DMS153 treated with DMSO at 0.1 percent for 48 hours (cell line): ENCODE results near the gene ARHGEF17.

ENCODE experiments used
- DNase-seq: peaks from one replicate; lab custom pipeline; 2025; ENCODE audit not compliant: unreplicated experiment; lab: John Stamatoyannopoulos, UW

The ARHGEF17 gene

DNA sequence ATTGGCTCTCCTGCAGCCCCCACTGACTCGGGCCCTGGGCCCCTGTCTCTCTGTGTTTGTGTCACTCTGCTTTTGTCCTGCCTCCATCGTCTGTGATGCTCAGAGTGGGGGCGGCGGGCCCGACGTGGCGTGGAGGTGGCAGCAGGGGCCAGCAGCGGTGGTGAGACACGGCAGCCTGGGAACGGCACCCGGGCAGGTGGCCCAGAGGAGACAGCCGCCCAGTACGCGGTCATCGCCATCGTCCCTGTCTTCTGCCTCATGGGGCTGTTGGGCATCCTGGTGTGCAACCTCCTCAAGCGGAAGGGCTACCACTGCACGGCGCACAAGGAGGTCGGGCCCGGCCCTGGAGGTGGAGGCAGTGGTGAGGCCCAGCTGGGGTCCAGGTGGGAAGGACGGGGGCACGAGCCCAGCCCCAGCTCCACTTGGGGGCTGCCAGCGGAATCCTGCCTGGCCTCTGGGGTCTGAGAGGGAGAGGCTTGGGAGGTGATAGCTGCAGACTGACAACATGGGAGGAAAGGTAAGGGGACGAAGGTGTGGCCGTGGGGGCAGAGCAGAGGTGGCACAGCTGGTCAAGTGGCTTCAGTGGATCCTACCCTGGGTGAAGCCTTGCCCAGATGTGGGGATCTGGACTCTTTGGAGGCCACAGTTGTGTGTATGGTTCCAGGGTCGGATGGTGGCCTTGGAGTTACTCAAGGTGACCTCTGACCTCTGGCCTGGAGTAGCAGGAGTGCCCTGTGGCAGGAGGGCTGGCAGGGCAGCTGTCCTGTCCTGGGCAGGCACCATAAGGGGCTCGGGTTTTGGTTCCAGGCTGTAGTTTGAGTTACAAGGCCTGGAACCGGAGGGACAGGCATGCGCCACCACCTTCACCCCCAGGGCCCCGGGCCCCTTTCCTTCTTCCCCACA lies 84.3 kb downstream of the ARHGEF17 start:
- DNase-seq: no peak

DNA sequence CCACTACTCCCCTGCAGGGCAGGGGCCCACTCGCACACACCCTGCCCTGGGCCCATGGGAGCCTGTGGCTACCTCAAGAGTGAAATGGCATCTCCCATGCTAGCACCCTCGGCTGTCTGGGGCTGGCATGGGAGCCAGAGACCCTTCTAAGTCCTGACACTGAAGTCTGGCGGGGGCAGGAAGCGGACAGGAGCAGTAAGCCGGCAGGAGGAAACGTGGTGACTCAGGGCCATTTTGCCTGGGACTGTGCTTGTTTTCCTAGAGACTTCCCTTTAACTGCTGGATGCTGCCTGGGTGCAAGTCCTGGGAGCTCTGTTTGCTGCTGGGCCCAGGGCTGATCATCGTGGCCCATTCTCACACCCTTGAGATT lies 84.9 kb downstream of the ARHGEF17 start:
- DNase-seq: no peak

DNA sequence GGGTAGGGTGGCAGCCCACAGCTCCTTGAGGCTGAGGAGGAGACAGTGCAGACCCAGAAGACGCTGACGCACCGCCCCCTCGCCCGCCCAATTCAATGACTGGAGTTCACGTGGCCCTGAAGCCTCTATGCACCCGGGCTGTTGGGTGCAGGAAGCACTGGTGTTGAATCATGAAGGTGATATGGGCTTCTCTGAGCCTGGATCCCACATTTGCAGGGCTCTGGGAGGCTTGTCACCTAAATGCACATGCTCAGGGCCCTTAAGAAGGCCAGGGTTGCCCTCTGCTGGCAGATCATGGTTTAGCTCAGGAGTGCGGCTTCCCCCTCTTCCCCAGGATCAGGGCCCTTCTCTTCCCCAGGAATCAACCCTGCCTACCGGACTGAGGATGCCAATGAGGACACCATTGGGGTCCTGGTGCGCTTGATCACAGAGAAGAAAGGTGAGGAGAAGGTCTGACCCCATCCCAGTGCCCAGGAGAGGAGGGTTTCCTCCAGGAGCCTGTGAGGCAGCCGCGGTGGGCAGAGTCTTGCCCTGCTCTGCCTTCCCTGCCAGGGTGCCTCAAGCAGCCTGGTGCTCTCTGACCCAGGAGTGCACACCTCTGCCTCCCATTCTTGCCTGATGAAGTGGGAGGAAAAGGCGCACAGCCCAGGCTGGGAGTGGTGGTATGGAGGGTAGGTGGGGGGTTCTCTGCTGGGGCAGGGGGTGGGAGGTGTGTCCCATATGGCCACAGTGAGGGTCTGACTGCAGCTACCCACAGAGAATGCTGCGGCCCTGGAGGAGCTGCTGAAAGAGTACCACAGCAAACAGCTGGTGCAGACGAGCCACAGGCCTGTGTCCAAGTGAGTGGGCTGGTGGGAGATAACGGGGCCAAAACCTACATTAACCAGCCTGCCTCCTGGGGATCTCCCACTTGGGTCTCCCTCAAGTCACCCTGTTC lies 85.7 kb downstream of the ARHGEF17 start:
- DNase-seq: peak; percentile 23

DNA sequence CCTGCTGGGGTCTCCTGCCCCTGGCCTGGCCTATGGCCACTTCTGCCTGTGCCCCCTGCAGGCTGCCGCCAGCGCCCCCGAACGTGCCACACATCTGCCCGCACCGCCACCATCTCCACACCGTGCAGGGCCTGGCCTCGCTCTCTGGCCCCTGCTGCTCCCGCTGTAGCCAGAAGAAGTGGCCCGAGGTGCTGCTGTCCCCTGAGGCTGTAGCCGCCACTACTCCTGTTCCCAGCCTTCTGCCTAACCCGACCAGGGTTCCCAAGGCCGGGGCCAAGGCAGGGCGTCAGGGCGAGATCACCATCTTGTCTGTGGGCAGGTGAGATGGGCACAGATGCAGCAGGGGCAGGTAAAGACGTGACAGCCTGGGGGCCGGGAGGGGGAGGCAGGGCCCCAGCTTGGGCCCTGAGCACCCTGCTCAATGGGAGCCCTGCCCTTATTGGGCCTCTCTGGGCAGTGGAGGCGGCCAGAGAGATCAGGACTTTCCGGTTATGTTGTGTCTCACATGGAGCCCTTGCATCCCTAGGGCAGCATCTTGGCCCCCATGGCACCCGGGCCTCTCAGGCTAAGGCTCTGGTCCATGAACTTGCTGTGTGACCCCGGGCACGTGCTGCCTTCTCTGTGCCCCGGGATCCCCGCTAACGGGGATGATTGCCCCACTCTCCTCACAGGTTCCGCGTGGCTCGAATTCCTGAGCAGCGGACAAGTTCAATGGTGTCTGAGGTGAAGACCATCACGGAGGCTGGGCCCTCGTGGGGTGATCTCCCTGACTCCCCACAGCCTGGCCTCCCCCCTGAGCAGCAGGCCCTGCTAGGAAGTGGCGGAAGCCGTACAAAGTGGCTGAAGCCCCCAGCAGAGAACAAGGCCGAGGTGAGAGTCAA lies 86.6 kb downstream of the ARHGEF17 start:
- DNase-seq: no peak

DNA sequence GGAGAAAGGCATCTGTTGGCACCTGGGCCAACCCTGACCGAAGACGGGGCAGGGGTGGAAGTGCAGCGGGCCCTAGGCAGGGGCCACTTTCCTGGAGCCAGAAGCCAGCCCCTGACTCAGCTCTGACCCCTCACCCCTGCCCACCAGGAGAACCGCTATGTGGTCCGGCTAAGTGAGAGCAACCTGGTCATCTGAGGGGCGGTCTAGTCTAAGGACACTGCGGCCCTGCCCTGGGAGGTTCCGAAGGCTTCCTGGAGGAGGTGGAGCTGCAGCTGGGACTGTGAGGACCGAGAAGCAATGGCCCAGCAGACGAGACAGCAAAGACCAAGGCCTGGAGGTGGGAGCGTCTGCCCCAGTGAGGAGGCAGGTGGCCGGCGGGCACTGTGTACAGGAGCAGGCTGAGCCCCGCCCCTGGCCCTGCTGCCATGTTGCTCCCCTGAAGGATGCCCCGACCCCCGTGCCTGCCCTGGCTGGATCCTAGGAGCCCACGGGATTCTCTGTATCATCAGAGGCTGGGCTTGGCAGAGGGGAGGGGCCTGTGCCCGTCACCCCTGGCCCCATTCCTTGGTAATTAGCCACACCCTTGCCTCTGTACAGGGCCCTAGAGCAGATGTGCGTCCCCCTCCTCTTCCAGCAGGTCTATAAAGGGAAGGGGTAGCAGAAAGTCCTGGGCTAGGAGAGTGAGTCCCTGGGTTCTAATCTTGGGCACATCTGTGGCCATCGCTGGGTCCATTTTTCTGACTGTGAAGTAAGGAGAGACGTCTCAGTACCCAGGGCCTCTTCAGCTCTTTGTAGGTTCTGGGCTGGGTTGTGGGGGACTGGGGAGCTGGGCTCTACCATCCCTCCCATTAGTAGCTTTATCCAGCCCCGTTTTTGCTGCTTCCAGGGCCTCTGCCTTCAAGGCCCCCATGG lies 87.5 kb downstream of the ARHGEF17 start:
- DNase-seq: no peak

DNA sequence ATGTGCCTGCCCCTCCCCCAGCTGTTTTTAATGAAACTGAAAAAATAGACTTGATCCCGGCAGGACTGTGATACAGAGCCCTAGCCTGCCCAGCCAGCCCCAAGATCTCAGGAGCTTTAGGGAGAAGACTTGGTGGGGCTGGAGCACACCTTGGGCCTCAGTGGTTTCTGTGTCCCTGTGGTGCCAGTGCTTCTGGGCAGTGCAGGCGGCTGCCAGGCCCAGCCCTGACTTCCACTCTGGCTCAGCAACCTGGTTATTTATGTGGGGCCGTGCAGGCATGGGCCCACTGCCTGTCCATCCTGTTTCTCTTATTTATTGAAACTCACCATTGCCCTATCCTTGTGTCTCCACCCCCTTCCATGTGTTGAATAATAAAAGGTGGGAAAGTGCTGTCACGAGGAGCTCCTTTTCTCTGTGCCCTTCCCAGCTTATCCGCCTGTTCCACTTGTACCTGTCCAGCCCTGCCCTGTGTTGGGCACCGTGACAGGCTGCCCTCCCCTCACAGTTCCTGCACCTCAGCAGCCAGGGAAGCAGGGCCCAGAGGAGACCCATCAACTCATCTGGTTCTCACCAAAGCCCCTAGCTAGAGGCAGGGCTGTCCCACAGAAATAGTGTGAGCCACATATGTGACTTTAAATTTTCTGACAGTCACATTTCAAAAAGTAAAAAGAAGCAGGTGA lies 88.3 kb downstream of the ARHGEF17 start:
- no peak for DNase-seq

DNA sequence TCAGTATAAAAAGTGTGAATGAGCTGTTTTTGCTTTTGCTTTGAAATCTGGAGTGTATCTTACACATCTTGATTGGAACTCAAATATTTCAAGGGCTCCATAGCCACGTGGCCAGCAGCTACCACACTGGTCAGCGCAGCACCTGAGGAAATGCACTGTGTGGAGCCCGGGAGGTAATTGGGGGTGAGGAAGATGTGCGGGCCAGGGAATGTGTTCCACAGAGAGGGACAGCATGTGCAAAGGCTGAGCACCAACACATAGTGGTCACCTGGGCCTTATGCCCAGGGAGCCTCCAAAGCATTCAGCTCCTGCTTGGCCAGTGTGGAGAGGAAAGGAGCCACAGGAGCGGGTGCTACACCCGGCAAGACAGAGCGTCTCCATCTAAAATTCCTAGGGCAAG lies 88.9 kb downstream of the ARHGEF17 start:
- DNase-seq: no peak

DNA sequence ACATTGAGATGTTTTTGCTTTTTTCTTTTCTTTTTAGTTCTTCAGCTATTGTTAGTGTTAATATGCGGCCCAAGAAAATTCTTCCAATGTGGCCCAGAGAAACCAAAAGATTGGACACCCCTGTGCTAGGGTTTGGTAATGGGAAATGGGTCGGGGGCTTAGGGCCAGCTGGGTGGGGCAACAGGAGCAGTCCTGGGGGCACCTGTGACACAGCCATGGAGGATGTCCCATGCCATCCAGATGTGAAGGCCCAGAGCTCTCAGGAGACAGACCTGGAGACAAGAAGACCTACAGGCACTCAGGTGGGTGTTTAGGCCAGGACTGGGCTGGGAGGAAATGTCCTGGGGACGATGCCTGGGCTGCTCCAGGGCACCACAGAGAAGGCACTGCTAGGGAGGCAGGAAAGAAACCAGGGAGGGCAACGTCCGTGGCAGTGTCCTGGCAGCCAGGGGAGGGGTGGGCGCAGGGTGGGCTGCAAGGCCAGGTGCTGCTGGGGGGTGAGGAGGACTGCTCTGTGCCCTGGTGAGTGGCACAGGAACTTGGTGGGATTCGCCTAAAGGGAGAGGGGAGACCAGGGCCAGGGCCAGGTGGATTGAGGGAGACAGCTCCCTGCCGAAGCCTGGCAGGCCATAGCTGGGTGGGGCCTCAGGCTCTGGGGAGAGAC lies 89.5 kb downstream of the ARHGEF17 start:
- no peak for DNase-seq

DNA sequence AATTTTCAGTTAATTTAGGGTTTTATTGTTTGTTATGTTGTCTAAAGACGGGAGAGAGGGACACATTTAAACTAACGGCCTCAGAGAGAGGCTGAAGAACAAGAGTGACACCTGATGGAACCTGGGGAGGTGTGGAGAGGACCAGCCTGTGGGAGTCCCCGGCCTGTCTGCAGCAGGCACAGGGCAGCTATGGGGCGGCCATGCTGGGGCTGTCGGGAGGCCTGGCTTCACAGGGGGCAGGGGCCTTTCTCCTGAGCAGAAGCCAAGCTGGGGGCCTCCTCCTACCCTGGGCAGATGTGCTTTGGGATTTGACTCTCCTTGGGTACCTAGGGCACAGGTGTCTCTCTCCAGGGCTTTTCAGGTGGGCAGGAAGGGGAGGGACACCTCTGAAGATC lies 90.1 kb downstream of the ARHGEF17 start:
- no peak for DNase-seq

DNA sequence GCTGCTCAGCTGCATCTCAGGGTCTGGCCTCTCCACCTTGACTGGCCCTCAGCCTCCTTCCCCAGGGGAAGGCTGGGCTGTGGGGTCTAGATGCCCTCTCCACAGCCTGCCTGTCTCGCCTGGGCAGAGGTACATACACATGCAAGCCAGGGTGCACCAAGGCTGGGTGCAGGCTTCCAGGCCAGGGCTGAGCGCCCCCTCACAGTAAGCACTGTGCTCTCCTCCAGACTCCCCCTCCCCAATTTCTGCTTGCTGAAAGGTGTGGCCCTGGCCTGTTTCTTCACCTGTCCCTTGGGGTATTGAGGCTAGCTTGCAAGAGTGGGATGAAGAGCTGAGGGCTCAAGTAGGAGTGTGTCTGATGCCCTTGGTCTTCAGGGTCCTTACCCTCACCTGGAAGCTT lies 90.6 kb downstream of the ARHGEF17 start:
- no peak for DNase-seq

DNA sequence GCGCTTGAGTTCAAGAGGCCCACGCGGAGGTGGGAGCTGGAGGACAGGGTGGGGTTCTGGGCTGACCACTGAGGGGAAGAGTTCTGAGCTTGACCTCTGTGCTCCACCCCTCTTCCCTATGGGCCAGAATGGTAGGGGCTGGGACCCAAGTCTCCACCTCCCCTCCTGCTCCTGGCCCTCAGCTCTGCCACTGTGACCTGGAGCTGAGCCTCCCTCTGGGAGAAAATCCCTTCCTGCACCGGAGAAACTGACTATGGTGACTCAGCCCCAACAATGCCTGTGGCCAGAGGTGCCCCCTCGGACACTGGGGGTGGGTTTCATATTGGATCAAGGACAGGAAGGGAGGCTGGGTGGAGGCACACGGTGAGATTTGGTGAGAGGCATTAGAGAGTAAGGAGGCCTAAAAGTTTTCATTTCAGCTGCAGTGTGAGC lies 91.1 kb downstream of the ARHGEF17 start:
- DNase-seq: no peak

DNA sequence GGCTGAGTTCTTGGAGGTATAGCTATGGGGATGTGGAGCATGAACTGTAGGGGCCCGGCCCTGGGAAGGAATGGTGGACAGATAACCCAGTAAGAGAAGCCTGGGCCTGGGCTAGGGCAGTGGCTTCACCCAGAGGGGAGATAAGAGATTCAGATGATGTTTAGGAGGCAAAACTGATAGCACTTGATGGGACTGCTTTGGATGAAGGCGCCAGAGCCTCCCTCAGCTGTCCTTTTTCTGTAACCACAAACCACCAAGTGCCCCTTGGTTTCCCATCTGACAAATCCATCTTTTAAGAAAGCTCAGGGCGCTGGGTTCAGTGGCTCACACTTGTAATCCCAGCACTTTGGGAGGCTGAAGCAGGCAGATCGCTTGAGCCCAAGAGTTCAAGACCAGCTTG lies 91.6 kb downstream of the ARHGEF17 start:
- no peak for DNase-seq

DNA sequence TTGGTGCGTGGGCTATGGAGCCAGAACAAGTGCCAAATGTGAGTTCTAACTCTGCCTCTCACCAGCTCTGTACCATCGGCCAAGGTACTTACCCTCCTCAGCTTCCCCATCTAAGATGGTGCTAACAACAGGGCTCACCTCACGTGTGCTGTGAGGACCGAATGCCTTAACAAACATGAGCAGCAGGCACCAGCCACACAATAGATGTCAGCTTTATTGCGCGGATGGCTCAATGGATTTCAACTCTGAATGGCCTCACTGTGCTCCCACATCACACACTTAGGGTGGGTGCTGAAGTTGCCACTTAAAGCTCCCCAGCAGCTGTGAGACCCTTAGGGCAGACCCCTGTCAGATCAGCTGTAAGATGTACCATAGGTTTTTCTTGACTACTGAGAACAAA lies 92.2 kb downstream of the ARHGEF17 start:
- DNase-seq: no peak

DNA sequence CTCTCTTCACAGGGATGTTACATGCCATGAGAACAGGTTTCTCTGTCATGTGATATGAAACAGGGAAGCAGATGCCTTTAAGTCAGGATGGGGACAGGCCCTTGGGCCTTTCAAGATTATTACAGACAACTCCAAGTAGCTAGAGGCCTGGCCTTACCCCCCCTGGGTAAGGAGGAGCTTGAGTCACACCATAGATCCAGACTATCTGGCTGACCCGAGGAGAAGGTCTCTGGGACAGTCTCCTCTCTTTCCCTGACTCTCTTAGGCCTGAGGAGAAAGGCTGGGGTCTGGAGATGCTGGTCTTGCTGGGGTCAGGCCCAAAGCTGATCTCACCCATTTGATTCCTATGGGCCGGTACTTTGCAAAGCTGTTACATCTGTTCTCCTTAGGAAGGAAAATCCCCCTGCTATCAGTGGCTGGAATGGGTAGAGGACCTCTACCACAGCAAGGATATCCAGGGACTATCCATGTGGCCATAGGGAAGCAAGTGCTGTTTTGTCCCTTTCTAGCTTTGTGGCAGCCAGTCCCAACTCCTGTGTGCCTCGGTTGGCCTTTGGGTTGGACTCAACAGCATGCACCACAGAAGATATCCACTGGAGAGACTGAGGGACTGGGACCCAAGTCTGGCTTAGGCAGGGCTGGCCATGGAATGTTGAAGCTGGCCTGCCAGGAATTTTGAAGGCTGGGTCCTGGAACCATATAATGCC lies 93.3 kb downstream of the ARHGEF17 start:
- no peak for DNase-seq

DNA sequence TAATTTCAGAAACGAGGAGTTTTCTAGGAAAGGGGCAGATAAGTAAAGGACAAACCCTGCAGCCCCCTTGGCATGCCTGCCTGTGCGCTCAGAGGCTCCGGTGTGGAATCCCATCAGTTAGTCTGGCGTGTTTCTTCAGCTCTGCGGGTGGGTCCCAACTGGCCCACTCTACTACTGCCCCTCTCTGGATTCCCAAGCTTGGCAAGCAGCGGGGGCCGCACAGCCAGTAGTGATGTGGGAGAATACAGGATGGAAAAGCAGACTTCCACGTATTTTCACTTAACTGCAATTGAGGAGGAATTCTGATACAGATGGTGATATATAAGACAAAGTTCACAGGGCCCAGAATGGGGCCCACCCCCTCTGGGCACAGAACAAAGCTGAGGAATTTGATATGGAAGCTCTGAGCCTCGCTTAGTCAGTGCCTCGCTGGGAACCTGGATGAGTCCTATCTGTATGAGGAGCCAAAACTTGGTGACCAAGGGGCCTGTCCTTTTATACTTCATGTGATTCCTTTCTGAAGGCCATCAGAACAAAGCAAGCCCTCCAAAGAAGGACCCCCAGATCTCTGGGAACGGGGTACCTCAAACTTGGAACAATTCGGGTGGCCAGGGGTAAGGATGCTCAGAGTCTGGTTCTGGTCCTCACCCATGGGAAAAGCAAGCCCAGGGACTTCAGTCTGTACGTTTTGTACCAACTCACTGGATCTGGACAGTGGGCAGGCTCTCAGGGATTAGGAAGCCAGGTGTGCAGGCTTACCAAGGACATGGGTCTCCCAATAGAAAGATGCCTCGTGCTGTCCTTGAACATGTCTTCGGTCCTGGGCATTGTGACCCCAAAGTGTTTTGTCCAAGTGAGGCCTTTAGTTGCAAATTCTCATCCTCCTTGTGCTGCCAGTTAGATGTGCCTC lies 94.1 kb downstream of the ARHGEF17 start:
- DNase-seq: no peak

DNA sequence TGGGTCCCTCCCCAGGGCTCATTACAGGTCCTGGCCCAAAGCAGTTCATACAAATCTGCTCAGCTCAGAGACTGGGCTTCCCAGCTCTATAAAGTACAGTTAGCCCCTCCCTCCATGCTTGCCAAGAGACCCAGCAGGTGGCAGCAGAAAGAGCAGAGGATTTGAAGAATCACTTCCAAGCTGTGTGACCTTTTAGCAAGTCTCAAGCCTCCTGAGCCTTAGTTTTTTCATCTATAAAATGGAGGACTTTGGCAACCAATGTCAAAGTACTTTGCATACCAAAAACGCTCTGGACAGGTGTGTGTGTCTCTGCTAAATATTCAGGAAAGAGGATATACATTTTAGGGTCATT lies 94.7 kb downstream of the ARHGEF17 start:
- DNase-seq: no peak

DNA sequence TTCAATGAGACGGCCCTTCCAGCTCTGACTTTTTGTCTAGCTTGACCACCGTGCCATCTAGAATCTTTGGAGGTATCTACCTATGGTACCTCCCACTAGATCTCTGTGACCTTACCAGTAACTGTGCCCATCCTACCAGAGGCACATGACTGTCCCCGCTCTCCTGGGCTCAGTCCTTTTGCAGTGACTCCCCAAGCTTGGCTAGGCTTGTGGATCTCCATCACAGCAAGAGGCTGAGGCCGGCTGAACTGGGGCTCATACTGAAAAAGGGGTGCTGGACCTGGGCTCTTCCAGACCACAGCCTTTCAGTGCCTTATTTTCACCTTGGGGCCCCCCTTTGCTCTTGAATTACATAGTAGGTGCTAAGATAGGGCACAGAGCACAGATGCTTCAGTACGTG lies 95.5 kb downstream of the ARHGEF17 start:
- no peak for DNase-seq
